NCI-H2196 (cell line): ENCODE measurements around the gene TMEM92.

Experiments
- DNase-seq: peaks from one replicate; lab custom pipeline; 2025; ENCODE audit not compliant: unreplicated experiment; lab: John Stamatoyannopoulos, UW

Gene TMEM92

DNA sequence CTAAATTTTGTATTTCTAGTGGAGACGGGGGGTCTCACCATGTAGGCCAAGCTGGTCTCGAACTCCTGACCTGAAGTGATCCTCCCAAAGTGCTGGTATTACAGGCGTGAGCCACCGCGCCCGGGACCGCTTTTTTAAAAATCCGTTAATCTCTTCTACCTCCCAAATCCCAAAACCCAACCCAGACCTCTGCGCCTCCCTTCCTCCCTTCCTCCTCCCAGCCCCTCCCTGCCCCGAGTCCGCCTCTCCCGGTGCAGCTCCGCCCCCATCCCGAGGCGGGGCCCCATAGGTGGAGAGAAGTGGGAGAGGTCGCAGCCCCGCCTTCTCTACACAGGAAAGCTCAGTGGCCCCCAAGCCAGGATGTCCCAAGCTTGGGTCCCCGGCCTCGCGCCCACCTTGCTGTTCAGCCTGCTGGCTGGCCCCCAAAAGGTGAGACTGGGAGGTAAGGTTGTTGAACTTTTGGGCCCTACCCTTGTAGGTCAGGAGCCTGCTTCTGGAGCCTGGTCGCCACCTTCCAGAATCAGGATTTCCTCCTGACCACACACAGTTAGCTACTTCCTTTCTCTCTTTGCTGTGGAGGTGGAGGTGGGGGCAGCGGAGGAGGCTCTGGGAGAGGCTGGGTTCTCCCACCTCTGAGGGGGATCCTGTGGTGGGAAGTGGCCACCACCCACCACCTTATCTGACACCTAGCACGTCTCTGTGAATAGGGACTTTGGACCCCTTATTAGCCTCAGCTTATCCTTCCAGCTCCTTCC lies at the start of gene TMEM92:
Gene TMEM92 (plus strand): TSS at position 325 of the 755 bp plus-strand sequence. CDS start 36 bp downstream, at position 361.
- peak; percentile 59 for DNase-seq

GRCh38 chr17:50225701-50226240 lies 48.5 kb upstream of the TMEM92 start:
- no peak for DNase-seq

DNA sequence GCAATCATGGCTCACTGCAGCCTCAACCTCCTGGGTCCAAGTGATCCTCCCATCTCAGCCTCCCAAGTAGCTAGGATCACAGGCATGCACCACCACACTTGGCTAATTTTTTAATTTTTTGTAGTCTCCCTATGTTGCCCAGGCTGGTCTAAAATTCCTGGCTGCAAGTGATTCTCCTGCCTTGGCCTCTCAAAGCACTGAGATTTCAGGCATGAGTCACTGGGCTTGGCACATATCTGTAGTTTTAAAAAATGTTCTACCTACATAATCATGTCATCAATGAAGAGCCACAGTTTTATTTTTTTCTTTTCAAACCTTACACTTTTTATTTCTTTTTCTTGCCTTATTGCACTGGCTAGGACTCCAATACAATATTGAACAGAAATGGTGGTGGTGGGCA lies 39.7 kb upstream of the TMEM92 start:
- DNase-seq: no peak

- no peak for DNase-seq
Measured at GRCh38 chr17:50237901-50238300, 36.4 kb upstream of the TMEM92 start.

GRCh38 chr17:50238601-50239280 lies 35.5 kb upstream of the TMEM92 start:
- no peak for DNase-seq

DNA sequence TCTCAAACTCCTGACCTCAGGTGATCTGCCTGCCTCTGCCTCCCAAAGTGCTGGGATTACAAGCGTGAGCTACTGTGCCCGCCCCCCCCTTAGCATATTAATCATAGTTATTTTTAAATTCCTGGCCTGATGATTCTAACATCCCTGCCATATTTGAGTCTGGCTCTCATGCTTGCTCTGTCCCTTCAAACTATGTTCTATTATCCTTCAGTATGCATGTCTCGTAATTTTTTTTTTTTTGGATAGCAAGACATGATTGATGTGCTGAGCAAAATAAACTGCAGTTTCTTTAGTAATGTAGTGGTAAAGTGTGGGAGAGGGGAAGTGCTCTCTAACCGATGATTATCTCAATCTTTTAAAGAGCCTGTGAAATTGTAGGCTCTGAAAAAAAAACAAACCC lies 34.3 kb upstream of the TMEM92 start:
- no peak for DNase-seq

- no peak for DNase-seq
Measured at GRCh38 chr17:50240851-50241250, 33.4 kb upstream of the TMEM92 start.

- DNase-seq: no peak
Measured at GRCh38 chr17:50241431-50241830, 32.8 kb upstream of the TMEM92 start.

DNA sequence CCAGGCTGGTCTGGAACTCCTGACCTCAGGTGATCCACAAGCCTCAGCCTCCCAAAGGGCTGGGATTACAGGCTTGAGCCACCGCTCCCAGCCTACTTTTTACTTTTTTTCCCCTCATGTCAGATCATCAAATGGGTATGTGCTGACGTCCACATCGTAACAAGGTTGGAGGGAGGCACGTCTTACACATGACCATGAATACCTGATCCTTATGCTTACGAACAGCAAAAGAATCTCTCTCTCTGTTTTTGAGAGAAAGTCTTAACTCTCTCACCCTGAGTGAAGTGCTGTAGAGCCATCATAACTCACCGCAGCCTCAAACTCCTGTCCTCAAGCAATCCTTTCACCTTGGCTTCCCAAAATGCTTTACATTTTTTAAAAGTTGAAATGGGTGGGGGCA lies 29.5 kb upstream of the TMEM92 start:
- no peak for DNase-seq

GRCh38 chr17:50248255-50248654 lies 26.0 kb upstream of the TMEM92 start:
- DNase-seq: no peak

GRCh38 chr17:50252781-50253180 lies 21.5 kb upstream of the TMEM92 start:
- DNase-seq: no peak

DNA sequence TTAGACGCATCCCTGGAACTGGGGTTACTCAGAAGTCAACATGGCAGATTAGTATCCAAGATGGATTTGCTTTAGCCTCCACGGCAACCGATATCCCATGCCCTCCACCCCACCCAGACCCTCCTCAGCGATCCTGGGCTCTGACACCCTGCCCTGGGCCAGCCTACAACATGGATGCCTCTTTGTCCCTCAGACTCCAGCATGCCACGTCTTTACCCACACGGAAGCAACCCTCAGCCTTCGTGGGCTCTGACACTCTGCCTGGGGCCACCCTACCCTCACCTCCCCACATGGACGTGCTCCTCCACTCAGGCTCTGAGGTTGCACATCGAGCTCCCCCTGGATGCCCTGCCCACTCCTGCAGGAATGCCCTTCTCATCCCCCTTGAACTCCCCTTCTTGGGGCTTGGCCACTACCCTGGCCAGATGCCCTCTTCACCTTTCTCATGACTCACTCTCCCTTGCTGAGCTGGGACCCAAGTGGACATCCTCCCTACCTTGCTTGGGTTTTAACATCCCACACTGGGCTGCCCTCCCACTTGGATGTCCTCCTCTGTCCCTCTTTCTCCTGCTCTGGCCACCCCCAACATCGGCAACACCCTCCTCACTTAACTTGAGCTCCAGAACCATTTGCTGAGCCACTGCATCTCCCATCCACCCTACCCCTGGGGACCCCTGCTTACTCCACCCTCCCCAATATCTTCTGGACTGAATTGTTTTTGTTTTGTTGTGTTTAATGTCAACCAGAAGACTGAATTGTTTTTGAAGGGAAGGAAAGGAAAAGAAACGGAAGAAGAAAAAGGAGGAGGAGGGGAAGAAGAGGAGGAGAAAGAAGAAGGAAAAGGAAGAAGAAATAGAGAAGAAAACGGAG lies 18.3 kb upstream of the TMEM92 start:
- no peak for DNase-seq

- no peak for DNase-seq
Measured at GRCh38 chr17:50256826-50257618, 17.2 kb upstream of the TMEM92 start.

DNA sequence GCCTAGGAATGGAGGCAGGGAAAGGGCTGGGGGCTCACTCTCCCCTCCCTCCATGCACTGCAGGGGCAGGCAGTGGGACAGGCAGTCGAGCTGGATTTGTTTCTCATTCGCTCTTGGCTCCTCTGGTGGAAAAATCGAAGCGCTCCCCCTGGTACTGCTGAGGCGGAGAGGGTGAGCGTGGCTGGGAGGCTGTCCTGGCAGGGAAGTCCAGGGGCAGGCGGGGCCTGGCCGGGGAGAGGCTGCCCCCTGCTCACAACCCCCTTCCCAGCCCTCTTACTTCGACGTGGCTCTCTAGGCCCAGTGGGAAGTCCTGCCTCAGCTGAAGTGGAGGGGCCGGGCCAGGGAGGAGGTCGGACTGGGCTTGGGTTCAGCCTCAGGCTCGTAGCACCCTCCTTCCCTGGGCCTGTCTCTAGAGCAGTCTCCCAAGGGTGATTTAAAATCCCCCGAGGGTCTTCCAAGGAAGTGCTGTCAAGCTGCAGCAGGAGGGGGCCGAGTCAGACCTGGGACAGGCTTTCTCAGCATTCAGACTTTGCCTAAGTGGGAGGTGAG lies 16.5 kb upstream of the TMEM92 start:
- no peak for DNase-seq

- no peak for DNase-seq
Measured at GRCh38 chr17:50258647-50259476, 15.4 kb upstream of the TMEM92 start.

GRCh38 chr17:50259477-50260324 lies 14.6 kb upstream of the TMEM92 start:
- no peak for DNase-seq

DNA sequence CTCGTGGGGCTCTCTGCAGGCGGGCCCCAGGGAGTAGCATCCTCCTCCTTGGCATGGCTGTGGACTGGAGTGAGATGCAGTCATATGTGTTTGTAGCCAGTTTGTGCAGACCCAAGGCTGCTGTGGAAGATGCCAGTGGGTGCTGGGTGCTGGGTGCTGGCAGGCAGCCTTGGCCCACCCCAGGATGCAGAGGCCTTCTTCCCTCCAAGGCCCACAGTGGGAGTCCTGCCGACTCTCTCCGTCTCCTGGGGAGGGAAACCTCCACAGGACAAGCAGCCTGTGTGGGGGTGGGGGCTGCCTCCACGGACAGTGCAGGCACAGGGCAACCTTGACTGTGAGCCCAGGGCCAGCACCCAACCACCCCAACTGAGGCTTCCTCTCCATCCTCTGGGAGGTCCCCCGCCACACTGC lies 13.8 kb upstream of the TMEM92 start:
- no peak for DNase-seq
